WERI-Rb-1 (cell line): ENCODE results near the gene CRBN.
A peak's percentile ranks its signal among the peaks of the same experiment; 100 is the strongest.

ENCODE experiments used
- DNase-seq: peaks from one replicate; pipeline ENCODE4 v3.0.0-alpha.2; 2020
- H3K27ac ChIP-seq: fragments of 250-450 bp; sonication (Bioruptor Pico); 2 replicates; pipeline ENCODE4 v1.5.1; 2020; ENCODE audit warnings: mild to moderate bottlenecking, moderate library complexity
- H3K27me3 ChIP-seq: fragments of 250-450 bp; sonication (Bioruptor Pico); 2 replicates; pipeline ENCODE4 v1.5.1; 2021; ENCODE audit warnings: mild to moderate bottlenecking, low read depth, moderate library complexity; ENCODE audit not compliant: insufficient read depth, severe bottlenecking
- H3K36me3 ChIP-seq: fragments of 250-450 bp; sonication (Bioruptor Pico); 2 replicates; pipeline ENCODE4 v1.5.1; 2020; ENCODE audit warnings: mild to moderate bottlenecking, moderate library complexity
- H3K4me3 ChIP-seq: 2 replicates; pipeline ENCODE4 v1.5.1; 2011; ENCODE audit warnings: low read depth, mild to moderate bottlenecking, control low read depth, low read length
- H3K9me3 ChIP-seq: fragments of 250-450 bp; sonication (Bioruptor Pico); 2 replicates; pipeline ENCODE4 v1.5.1; 2021; ENCODE audit warnings: mild to moderate bottlenecking, moderate library complexity; ENCODE audit not compliant: severe bottlenecking
- TF ChIP-seq, protein P1 (sequence below): IDR thresholded peaks from 2 replicates; pipeline ENCODE4 v1.5.1; 2011; ENCODE audit warnings: low read depth, mild to moderate bottlenecking, control low read depth, inconsistent platforms, low read length

The CRBN gene

DNA sequence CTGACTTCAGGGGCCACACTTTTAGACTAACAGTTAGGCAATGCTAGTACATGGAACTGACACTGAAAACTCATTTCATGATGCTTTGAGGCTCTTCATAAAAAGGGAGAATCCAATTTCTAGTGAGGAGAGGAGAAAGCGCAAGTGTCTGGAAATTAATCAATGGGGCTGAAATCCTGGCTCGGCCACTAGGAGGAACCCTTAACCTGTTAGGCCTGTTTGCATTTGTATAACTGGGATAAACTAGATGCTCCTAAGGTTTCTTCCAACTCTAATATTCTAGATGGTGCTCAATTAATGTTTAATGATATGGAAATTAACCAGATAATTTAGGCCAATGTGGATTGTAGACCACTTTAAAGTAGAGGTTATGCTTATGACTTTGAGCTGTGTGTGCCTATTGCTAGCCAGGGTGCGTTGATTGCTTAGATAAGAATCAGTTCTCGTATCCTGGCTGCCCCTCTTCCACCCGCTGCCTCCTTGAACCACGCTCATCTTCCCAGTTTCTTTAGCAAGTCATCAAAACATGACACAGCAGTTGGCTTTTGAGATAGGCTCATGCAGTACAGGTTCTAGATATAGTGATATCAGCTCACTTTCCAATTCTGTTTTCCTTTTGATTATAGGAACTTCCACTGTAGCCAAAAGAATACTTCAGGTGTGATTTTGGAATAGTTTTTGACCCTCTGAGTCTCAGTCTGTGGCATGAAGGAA lies 16.8 kb upstream of the CRBN start:
- Histone ChIP-seq H3K9me3 (no peaks in the 10 kb centered on the region), H3K4me3 (no peak overlapping the region), H3K27ac (no peak overlapping the region), H3K36me3 (no peaks in the 10 kb centered on the region), H3K27me3 (no peaks in the 10 kb centered on the region)
- DNase-seq: peak; percentile 37
- TF ChIP-seq, protein P1, sequence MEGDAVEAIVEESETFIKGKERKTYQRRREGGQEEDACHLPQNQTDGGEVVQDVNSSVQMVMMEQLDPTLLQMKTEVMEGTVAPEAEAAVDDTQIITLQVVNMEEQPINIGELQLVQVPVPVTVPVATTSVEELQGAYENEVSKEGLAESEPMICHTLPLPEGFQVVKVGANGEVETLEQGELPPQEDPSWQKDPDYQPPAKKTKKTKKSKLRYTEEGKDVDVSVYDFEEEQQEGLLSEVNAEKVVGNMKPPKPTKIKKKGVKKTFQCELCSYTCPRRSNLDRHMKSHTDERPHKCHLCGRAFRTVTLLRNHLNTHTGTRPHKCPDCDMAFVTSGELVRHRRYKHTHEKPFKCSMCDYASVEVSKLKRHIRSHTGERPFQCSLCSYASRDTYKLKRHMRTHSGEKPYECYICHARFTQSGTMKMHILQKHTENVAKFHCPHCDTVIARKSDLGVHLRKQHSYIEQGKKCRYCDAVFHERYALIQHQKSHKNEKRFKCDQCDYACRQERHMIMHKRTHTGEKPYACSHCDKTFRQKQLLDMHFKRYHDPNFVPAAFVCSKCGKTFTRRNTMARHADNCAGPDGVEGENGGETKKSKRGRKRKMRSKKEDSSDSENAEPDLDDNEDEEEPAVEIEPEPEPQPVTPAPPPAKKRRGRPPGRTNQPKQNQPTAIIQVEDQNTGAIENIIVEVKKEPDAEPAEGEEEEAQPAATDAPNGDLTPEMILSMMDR: peak; percentile 72

DNA sequence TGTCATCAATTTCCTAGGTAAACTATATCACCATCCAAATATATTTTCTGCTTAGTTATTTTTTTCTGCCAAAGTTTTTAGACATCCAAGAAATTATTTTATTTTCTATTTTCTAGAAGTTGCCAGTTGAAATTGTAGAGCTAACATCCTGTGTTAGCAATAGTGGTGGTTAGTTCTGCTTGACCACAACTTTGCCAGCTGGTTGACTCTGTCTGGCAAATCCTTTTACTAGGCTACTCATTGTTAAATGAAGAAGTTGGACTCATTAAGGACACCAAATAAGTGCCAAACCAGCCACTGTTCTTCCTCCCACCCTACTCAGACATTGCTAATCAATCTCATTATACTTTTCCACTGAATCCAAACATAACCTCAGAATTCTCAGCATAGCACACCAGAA lies 15.4 kb upstream of the CRBN start:
- H3K27me3 ChIP-seq: no peaks in the 10 kb centered on the region
- H3K9me3 ChIP-seq: no peaks in the 10 kb centered on the region
- H3K27ac ChIP-seq: no peak overlapping the region
- TF ChIP-seq, protein P1: no peak
- no peak for DNase-seq
- no peak overlapping the region for H3K4me3 ChIP-seq
- H3K36me3 ChIP-seq: no peaks in the 10 kb centered on the region

DNA sequence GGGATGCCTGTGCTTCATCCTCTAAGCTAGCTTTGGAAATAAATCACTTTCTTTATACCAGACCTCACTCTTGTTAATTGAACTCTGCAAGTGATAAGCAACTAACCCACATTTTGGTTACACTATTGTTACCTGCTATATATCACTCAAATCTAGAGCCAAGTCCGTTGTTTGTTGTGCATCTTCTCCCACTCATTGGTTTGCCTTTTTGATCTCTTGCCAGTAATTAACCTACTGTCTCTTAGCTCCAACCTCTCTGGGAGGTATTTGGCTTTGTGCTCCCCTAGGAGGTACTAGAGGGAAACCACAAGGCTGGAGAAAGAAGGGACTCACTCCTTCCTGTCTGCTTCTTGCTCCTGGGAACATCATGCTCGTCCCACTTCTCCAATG lies 12.8 kb upstream of the CRBN start:
- Histone ChIP-seq H3K9me3 (no peaks in the 10 kb centered on the region), H3K27me3 (no peaks in the 10 kb centered on the region), H3K4me3 (no peak overlapping the region), H3K36me3 (no peaks in the 10 kb centered on the region), H3K27ac (no peak overlapping the region)
- TF ChIP-seq, protein P1: no peak
- no peak for DNase-seq

DNA sequence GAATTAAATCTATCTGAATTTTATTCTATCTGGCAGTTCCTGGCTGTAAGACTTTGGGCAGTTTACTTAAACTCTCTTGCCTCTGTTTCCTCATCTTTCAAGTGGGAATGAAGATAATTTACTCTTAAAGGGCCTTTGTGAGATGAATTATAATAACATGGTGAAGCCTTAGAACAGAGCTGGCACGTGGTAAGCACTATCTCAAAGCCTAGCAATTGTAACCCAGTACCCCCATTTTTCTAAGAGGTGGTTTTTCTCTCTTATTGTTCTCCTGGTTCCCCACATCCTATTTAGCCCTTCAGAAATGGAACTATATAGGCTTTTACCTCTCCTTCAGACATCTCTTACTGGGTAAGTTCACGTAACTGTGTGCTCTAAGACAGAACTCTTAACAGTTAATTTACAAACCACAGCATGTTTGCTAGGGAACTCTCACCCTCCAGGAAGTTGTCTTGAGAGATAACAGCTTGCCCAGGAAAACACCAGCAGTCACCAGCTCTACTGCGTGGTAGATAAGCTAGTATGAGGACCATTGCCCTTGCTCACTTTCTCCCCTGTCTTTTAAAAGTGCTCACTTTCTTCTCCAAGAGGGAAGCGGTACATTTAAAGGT lies 12.3 kb upstream of the CRBN start:
- H3K36me3 ChIP-seq: no peaks in the 10 kb centered on the region
- peaks cover 2% of the 10 kb centered on the region for H3K9me3 ChIP-seq
- H3K27ac ChIP-seq: no peak overlapping the region
- TF ChIP-seq, protein P1: no peak
- no peak overlapping the region for H3K4me3 ChIP-seq
- DNase-seq: no peak
- no peaks in the 10 kb centered on the region for H3K27me3 ChIP-seq

DNA sequence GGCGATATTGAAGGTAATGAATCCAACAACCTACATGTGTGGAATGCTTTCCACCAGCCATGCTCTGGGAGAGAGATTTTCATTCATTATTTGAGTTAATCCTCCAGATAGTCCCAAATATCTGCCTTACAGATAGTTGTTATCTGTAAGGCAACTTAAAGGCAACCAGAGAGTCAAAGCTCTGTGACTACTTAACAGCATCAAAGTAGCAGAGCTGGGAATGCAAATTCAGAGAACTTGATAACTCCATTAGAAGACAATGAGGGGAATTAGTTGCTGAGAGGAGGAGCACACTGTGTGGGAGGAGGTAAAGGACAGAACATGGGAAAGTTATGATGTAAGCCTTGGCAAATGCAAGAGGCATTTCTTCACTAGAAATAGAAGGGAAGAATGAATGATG lies 10.5 kb upstream of the CRBN start:
- H3K4me3 ChIP-seq: no peak overlapping the region
- TF ChIP-seq, protein P1: no peak
- DNase-seq: no peak
- H3K27me3 ChIP-seq: no peaks in the 10 kb centered on the region
- peaks cover 5% of the 10 kb centered on the region for H3K9me3 ChIP-seq
- no peak overlapping the region for H3K27ac ChIP-seq
- no peaks in the 10 kb centered on the region for H3K36me3 ChIP-seq
